DMS 273 (cell line): ENCODE measurements around the gene ZBTB46.
A peak's percentile ranks its signal among the peaks of the same experiment; 100 is the strongest.
"Not testable (repeated sequence)": the region's sequence is repeated elsewhere in the genome, so short reads cannot be mapped to it uniquely, and the experiment has no call there.

Experiments
- DNase-seq: peaks from one replicate; lab custom pipeline; 2025; ENCODE audit not compliant: unreplicated experiment; lab: John Stamatoyannopoulos, UW

ZBTB46 gene

DNA sequence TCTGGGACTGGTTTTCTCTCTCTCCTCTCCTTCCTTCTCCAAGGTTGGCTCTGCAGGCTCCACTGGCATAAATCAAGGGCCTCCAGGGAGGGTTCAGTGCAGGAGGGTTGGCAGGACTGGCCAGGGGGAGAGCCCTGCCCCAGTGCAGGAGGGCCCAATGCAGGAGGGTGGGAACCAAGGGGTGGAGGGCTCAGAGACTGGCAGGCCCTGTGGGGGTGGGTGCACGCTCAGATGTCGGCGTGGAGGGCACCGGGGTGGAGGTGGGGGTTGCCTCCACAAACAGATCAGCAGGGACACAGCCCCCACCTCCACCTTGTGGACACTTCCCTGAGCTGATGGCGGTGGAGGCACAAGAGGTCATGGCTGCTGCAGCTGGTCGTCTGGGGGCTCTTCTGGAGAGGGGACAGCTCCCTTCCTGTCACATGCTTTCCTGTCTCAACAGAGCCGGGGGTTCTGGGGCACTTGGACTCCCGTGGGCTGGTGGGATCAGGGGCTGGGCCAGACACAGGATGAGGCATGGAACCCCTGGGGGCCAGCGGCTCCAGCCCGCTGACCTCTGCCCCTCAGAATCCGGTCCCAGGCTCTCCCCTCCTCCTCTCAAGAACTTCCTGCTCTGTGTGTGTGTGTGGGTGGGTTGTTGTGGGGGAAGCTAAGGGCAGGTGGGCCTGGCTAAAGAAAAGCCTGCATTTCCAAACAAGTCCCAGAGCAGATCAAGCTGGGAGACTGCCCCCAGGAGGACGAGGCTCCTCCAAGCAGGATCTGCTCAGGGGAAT, 27.5 kb upstream of the ZBTB46 start:
- DNase-seq = peak; percentile 67

DNA sequence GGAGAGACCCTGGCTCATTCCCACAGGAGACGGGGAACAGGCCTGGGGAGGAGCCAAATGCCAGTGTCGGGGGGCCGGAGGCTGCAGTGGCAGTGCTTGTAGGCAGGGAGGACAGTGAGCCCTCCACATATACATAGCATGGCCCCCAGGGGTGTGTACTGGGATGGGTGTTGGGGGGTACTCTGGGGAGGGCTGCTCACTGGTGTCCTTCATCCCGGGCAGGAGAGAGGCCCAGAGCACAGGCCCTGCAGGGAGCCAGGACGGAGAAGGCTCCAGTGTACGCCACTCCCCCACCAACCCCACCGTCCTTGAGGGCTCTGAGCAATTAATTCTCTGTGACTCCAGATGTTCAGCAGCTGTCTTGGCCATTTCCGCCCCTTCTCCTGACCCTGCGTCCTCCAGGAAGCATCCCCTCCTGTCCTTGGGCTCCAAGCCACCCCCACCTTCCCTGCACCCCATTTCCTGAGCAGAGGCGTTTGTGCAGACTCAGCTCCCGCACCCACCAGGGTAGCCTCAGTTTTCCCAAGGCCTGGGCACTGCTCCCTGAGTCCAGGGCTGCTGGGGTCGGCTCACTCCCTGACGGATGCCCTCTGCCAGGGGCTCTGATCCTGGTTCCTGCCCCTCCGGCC, 26.8 kb upstream of the ZBTB46 start:
- no peak for DNase-seq

DNA sequence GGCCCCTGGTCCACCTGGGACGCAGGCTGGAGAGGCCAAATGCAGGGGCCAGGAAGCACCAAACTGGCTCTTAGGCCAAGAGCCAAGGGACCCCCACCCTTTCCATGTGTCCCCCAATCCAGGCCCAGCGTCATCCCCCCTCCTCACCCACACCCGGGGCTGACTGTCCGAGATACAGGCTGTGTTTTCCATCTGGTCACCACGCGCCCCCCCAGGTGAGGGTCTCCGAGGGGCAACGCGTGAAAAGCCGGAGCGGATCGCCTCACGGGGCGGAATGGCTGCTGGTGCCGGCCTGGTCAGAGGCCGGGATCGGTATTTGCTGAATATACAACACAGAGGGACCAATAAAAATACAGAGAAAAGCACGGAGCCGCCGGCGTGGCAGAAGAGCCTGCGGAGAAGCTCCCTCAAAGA, 25.0 kb upstream of the ZBTB46 start:
- no peak for DNase-seq

DNA sequence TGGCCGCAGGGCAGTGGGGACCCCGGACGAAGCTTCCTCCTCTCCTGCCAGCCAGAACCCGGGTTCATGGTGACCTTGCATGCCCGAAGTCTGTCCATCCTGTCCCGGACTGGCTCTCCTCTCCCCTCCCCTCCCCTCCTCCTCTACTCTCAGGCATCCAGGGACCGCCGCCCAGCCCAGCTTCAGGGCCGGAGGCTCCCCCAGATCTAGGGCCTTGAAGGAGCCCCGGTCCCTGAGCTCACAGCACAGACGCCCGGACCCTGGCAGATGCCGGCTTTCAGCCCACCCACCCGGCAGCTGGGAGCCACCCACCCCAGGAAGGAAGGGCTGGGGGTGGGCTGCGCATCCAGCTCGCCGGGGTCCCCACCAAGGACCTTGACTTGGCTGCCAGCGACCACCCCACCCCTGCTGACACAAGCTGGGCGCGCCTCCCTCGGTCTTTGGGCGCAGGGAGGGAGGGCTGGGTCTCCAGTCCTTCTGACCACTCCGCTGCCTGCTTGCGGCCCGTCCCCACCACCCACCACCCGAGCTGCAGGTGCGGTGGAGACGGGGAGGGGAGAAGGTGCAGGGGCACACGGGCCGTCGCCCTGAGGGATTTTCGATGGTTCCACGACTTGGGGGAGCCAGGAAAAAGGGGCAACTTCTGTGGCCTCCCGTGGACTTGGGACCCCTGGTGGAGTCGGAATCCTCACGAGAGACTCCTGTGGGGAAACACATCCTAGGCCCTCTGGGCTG, 24.5 kb upstream of the ZBTB46 start:
- no peak for DNase-seq

DNA sequence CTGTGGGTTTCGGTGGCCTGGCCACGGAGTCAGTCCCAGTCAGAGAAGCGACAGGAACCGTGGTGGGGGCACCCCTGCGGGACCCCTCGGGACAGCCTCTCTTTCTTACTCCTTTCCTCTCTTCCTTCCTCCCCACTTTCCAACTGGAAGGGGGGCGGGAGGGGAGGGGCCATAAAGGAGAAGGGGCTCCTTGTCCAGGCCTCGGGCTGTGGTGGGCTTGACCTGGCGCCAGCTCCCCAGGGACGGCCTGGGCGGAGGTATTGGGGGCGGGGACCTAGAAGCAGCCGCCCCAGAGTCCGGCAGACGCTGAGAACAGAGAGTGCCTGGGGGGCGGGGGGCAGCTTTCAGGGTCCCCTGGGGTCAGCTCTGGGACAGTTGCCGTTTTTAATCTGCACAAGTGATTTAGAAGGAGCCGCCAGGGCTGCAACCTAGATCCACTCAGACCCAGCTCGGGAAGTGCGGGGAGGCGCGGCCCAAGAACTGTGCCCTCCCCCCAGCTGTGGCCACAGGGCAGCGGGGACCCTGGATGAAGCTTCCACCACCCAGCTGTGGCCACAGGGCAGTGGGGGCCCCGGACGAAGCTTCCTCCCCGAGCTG, 23.8 kb upstream of the ZBTB46 start:
- no peak for DNase-seq

DNA sequence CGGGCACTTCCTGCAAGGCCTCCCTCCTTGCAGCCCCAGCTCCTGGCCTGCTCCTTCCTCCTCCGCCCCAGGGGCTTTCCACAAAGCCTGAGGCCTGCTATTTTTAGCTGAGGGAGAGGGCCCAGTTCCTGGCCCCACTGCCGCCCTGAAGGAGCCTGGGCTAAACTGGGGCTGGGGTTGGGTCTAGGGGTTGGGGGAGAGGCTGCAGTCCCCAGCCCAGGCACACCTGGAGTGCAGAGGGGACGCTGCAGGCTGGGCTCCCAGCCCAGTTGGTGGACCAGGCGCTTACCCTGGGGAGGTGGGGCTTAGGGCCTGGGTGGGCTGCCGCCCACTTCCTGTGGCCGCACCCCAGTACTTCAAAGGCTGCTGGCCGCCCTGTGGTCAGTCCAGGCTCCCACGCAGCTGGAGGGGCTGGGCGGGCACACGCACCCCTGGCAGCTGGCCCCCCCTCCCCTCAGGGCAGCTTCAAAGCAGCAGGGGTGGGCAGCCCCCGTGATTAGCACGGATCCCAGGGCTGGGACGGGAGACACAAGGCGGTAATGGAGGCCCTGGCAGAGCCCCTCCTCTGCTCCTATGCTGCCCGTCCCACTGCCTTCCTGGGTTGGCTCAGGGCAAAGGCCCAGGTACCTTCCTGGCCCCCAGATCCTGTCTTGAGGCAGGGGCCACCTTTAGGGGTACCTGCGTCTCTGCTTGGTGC, 23.2 kb upstream of the ZBTB46 start:
- no peak for DNase-seq

DNA sequence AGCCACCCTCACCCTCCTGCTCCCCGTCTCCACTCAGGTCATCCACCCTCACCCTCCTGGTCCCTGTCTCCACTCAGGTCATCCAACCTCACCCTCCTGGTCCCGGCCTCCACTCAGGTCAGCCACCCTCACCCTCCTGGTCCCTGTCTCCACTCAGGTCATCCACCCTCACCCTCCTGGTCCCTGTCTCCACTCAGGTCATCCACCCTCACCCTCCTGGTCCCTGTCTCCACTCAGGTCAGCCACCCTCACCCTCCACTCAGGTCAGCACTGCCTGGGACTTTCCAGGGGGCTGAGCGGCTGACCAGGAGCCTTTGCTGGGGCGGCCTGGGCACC, 22.6 kb upstream of the ZBTB46 start:
- DNase-seq = not testable (repeated sequence)

DNA sequence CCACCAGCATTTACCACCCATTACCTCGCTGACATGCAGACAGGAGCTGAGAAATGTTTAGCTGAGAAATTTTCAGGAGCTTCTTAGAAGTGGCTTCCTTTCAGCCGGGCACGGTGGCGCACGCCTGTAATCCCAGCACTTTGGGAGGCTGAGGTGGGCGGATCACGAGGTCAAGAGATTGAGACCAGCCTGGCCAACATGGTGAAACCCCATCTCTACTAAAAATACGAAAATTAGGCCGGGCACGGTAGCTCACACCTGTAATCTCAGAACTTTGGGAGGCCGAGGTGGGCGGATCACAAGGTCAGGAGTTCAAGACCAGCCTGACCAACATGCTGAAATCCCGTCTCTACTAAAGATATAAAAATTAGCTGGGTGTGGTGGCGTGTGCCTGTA, 20.5 kb upstream of the ZBTB46 start:
- not testable (repeated sequence) for DNase-seq

DNA sequence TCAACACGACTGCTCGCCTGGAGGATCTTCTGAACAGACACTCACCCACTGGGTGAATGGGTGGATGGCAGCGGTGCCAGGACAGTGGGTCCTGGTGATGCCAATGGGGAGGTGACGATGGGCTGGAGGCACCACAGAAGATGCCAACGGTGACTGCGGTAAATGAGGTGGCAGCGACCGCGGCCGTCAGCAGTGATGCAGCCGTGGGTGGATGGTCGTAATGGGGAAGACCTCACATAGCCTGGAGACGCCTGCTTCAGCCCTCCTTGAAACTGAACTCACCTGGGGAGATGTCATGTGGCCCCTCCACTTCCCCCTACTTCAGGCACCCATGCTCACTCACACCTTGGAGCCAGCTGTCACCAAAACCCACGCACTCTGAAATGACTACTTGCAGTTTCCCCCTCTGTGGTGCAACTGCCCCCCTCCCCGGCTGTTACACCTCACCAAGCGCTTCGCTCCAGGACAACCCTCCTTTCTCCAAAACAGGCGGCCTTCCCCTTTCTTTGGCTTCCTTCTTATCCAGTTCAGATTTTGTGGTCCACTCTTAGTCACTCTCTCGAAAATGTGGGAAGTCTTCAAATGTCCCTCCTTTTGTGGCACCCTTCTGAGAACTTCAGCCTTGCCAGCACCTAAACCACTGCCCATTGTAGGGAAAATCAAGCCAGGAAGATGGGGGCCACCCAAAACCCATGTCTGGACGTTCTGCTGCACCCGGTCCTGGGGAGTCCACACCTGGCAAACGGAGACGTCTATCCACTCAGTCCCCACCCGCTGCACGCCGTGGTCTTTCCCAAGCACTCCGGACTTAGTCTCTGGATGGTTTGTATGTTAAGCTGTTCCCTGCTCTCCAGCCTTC, 19.9 kb upstream of the ZBTB46 start:
- no peak for DNase-seq

DNA sequence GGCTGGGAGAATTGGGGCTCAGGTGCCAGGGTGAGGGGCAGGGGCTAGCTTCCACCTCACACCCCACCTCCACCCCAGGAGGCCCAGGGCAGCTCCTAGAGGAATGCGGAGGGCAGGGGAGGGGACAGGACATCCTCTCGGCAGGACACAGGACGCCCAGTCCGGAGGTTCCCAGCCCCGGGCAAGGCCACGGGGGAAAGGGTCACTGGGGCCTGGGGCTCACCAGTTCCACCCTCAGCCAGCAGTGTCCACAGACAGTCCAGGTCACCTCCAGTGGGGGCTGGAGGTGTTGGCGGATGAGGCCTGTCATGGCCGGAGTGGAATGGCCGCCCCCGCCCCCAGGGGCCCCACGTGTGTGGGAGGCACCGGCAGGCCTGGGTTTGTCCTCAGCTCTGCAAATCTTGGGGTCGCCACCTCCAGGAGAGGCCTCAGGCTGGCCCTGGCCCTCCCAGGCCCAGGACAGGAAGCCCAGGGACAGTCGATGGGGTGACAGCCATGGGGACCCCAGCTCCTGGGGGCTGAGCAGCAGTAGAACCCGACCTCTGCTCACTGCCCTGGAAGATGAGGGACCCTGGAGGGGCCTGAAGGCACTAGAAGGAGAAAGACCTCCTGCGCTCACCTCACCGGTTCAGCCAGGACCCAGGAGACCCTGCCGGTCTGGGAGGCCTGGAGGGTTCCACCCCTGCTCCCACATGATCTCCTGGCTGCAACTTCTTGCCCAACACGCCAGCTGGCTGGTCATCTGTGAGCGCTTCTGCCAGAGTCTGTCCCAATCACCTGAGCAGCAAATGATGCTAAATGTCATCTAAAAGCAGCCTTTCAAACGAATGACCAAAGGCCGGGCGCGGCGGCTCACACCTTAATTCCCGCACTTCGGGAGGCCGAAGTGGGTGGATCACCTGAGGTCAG, 17.2 kb upstream of the ZBTB46 start:
- DNase-seq = peak; percentile 35

DNA sequence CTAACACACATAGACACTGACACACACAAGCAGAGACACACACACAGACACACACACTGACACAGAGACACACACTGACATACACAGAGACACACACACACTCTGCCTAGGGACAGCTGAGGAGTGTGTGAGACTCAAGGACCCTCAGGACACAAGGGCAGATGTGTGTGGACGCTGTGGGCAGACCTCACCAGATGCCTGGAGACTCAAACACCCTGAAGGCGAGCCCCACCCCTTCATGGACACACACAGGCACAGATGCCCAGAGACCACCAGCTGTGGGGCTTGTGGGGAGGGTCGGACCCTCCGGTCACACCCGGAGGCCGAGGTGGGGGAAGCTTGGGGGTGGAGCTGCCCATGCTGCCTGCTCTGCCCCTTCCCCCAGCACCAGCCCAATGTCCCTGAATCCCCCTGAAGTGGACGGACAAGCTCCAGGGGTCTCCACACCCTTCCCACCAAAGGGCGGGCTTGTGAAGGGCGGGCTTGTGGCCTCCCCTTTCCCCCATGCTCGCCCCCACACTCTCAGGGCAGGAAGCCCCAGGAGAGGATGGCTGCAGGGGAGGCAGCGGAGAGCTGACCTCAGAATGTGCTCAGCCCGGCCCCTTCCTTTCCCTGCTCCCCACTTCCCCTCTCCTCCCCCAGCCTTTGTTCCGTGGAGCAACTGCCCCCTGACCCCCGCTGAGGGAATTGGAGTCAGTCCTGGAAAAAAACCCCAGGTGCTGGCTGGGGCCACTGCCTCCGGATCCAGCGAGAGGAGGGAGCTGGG, 16.4 kb upstream of the ZBTB46 start:
- peak; percentile 42 for DNase-seq

DNA sequence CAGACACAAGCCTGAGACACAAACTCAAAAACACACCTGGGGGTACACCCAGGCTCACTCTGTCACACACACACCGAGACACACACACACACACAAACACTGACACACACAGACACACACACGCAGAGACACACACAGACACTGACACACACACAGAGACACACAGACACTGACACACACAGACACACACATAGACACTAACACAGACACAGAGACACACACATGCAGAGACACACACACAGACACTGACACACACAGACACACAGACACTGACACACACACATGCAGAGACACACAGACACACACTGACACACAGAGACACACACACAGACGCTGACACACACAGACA, 15.8 kb upstream of the ZBTB46 start:
- DNase-seq = no peak

DNA sequence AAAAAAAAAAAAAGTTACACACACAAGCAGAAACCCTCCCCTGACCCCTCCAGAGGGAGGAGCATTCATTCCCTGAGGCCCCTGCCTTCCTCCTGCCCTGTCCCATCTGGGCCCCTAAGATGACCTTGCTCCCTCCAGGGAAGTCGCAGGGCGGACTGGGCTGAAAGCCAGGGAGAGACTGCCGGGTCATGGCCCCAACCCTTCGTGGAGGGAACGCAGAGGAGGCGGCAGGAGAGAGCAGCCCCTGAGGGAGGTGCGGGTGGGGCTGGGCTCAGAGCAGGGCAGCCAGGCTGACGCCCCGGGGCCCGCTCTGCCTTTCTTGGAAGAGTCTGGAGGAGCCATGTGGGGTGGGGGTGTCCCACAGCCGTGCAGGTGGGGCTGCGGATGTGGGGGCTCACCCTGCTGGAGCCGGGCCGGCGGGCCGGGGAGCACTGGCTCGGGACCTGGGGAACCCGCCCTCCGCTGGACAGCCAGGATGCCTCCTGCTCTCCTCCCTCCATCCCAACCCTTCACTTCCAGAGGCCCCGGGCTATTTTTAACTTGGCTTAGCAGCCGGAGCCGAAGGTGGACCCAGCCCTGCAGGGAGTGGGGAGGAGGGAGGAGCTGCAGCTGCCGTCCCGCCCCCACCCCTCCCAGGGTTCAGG, 15.2 kb upstream of the ZBTB46 start:
- peak; percentile 88 for DNase-seq

DNA sequence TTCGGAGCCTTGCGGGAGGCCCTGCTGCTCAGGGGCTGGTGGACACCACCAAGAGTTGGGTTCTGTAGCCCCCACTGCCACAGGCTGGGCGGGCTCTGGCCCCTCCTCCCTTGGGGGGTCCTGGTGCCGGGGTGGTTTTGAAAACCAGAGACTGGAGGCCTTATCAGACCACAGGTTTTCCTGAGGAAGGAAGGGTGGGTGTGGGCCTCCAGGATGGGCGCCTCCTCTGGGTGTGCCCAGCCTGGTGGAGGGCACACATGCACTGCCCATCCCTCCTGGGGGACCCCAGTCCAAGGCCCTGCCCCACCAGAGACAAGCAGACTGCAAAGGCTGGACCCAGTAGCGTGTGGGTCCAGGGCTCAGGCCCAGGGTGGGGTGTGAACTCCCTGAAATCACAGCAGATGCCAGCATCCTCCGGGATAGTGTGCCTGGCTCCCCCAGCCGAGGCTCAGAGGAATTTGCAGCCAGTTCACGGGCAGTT, 13.5 kb upstream of the ZBTB46 start:
- DNase-seq = no peak

DNA sequence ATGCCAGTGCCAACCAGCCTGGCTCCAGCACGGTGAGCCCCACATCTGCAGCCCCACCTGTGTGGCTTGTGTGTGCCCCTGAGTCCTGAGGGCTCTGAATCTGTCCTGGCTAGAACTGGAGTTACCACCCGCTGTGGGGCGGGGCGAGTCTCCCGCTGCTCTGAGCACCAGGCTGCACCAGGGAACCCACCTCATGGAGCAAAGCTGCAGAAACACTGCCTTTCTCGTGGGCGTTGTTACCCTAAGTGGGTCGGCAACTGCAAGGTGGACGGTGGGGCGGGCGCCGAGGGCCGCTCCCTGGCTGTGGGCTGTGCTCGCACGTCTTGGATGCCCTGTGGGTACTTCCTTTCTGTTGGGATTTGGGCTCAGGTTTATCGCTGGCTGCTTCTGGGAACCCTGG, 12.7 kb upstream of the ZBTB46 start:
- DNase-seq = peak; percentile 38

DNA sequence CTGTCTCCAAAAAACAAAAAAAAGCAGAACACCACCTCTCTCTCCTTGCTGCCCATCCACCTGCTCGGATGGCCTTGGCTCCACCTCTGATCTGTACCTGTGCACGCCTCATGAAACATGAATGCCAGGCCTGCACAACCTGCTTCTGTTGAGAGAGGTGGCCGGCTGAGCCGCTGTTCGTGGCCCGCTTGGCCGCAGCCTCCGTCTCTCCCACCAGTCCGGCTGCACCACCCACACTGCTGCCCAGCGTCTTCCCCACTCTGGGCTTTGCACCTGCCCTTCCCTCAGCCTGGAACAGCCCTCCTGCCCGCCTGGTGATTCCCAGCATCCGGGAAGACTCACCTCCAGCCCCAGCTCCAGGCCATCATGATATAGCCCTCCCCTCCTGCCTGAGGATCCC, 12.2 kb upstream of the ZBTB46 start:
- DNase-seq = no peak

DNA sequence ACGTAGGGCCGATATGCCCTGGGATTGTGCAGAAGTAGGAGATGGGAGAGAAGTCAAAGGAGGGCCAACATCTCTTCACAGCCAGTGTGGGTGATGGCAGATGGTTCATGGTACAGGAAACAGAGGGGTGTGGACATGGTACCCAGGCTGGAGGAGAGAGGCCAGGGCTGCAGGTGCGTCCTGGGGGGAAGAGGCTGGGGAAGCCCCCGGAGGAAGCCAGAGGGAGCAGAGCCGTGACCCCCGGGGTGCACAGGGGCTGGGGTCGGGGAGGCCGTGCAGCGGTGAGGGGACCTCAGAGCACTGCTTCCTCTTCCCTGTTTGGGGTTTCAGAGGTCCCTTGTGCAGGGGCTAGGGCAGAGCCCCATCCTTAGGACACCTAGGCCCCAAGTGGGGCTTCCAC, 11.2 kb upstream of the ZBTB46 start:
- no peak for DNase-seq

DNA sequence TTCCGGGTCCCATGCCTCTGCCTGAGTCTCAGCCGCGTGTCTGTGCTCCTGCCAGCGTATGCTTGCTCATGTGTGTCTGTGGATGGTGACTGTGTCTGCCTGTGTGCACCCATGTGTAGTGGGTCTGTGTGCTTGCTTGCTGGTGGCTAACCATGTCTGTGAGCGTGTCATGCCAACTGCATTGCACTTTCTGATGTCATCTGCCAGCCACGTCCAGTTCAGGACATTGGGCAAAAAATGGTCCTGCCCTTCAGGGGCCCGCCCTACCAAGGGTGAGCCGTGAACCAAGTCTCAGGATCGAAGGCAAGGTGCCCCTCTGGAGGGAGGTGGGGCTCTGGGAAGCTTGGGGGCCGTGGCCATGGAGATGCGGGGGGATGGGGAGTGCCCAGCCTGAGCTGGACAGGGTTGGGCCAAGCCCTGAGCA, 9.4 kb upstream of the ZBTB46 start:
- DNase-seq = no peak
